ENCODE data around the gene OLIG2.

The OLIG2 gene

DNA sequence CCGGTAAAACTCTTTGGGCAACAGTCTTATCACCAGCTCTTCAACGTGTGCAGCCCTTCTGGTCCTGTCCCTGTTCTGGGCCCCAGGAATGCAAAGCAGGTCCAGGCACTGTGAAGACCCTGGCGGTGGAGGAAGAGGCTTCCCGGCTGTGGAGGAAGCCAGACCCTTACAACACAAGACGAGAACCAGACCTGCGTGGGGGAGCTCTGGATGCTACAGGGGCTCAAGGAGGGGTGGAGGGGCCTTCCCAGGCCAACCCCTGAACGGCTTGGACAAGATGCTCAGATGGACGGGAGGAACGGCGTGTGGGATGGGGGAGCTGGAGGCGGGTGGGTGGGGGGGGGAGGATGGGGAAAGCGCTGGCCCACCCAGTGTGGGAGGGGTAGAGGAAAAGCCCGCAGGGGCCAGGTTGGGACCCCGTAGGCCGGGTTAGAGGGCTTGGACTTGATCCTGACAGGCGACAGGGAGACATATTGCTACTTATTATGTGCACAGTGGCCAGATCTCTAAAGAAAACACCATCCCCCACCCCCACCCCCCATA lies 5.1 kb upstream of the OLIG2 start:
- no peak for DNase-seq

DNA sequence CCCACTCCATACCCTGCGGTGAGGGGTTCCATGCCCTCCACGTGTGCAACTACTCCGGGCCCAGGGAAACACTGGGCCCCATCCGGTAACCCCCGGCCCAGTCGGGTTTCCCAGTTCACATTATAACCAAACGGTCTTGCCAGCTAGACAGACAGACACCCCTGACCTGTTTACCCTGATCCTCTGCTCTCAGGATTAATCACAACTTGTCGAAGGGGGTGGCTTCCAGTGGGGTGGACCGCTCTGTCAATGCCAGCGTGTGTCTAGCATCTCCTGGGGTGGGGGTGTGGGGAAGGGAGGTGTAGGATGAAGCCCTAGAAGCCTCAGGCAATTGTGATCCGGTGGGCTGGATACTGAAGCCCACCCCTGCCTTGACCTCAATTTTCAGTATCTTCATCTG lies 4.6 kb upstream of the OLIG2 start:
- DNase-seq, result no peak

DNA sequence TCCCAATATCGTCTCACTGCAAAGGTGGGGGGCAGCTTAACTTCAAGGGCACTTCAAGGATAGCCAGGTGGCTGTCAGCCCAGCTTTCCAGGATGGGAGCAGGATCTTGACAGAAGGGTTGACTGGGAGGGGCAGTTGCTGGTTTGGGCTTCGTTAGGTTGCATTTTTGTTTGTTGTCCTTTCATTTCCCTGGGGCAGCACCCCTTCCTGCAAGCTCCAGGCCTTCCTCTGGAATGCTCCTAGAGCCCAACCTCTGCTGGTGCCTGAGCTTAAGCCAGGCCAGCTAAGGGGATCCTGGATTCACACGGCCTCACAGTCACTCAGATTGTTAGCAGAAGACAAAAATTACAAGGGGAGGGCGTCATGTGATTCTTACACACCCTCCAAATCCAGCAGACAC lies 4.1 kb upstream of the OLIG2 start:
- DNase-seq, result no peak

DNA sequence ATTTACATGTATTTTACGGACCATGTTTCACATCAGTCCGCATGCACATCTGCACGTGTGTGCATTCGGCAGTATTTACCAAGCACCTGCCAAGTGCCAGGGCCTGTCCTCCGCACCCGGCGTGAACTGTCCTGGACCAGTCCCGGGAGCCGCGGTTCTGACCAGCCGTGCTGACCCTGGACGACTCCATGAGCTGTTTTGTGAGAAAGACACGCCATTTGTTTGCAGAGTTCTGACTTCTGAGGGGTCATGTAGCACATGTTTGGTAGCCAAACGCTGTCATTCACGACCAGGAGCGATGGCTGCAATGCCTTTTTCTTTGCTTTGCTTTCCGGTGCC lies 3.3 kb upstream of the OLIG2 start:
- no peak for DNase-seq

DNA sequence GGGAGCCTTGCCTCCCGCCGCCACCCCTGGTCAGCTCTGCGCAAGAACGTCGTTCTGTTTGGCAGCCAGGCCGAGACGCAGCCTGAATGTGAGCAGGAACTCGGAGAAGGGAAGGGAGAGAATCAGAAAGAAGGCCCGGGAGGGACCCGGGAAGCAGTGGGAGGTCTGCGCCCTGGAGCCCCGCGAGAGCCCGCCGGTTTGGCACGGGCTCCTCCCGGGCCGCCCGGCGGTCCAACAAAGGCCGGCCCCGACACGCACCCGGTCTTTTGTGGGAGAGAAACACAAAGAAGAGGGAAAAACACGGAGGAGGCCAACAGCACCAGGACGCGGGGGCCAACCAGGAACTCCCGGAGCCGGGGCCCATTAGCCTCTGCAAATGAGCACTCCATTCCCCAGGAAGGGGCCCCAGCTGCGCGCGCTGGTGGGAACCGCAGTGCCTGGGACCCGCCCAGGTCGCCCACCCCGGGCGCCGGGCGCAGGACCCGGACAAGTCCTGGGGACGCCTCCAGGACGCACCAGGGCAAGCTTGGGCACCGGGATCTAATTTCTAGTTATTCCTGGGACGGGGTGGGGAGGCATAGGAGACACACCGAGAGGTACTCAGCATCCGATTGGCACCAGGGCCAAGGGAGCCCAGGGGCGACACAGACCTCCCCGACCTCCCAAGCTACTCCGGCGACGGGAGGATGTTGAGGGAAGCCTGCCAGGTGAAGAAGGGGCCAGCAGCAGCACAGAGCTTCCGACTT lies 2.7 kb upstream of the OLIG2 start:
- no peak for DNase-seq

- DNase-seq, result no peak
These were observed 2.0 kb upstream of the OLIG2 start for GRCh38 chr21:33023574-33024200.

GRCh38 chr21:33024201-33025103 lies 1.3 kb upstream of the OLIG2 start:
- DNase-seq, result peak; percentile 43

GRCh38 chr21:33025106-33025488 lies 638 bp upstream of the OLIG2 start:
- no peak for DNase-seq

DNA sequence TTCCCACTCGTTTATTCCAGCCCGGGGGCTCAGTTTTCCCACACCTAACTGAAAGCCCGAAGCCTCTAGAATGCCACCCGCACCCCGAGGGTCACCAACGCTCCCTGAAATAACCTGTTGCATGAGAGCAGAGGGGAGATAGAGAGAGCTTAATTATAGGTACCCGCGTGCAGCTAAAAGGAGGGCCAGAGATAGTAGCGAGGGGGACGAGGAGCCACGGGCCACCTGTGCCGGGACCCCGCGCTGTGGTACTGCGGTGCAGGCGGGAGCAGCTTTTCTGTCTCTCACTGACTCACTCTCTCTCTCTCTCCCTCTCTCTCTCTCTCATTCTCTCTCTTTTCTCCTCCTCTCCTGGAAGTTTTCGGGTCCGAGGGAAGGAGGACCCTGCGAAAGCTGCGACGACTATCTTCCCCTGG lies 716 bp downstream of the OLIG2 start:
- no peak for DNase-seq

DNA sequence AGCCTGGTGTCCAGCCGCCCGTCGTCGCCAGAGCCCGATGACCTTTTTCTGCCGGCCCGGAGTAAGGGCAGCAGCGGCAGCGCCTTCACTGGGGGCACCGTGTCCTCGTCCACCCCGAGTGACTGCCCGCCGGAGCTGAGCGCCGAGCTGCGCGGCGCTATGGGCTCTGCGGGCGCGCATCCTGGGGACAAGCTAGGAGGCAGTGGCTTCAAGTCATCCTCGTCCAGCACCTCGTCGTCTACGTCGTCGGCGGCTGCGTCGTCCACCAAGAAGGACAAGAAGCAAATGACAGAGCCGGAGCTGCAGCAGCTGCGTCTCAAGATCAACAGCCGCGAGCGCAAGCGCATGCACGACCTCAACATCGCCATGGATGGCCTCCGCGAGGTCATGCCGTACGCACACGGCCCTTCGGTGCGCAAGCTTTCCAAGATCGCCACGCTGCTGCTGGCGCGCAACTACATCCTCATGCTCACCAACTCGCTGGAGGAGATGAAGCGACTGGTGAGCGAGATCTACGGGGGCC lies 1.2 kb downstream of the OLIG2 start:
- DNase-seq, result no peak

GRCh38 chr21:33027401-33028286 lies 1.9 kb downstream of the OLIG2 start:
- no peak for DNase-seq

DNA sequence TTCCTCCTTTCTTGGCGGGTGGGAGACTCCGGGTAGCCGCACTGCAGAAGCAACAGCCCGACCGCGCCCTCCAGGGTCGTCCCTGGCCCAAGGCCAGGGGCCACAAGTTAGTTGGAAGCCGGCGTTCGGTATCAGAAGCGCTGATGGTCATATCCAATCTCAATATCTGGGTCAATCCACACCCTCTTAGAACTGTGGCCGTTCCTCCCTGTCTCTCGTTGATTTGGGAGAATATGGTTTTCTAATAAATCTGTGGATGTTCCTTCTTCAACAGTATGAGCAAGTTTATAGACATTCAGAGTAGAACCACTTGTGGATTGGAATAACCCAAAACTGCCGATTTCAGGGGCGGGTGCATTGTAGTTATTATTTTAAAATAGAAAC lies 2.5 kb downstream of the OLIG2 start:
- no peak for DNase-seq

GRCh38 chr21:33028773-33029384 lies 3.1 kb downstream of the OLIG2 start:
- peak; percentile 32 for DNase-seq

DNA sequence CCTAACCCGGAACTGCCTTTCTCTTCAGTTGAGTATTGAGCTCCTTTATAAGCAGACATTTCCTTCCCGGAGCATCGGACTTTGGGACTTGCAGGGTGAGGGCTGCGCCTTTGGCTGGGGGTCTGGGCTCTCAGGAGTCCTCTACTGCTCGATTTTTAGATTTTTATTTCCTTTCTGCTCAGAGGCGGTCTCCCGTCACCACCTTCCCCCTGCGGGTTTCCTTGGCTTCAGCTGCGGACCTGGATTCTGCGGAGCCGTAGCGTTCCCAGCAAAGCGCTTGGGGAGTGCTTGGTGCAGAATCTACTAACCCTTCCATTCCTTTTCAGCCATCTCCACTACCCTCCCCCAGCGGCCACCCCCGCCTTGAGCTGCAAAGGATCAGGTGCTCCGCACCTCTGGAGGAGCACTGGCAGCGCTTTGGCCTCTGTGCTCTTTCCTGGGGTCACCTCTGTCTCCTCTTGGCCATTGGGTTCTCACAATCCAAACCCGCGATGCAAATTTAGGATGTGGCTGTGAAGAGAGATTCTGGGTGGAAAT lies 3.7 kb downstream of the OLIG2 start:
- DNase-seq, result no peak

GRCh38 chr21:33029975-33030461 lies 4.3 kb downstream of the OLIG2 start:
- no peak for DNase-seq

- DNase-seq, result no peak
These were observed 4.9 kb downstream of the OLIG2 start for GRCh38 chr21:33030633-33031032.

DNA sequence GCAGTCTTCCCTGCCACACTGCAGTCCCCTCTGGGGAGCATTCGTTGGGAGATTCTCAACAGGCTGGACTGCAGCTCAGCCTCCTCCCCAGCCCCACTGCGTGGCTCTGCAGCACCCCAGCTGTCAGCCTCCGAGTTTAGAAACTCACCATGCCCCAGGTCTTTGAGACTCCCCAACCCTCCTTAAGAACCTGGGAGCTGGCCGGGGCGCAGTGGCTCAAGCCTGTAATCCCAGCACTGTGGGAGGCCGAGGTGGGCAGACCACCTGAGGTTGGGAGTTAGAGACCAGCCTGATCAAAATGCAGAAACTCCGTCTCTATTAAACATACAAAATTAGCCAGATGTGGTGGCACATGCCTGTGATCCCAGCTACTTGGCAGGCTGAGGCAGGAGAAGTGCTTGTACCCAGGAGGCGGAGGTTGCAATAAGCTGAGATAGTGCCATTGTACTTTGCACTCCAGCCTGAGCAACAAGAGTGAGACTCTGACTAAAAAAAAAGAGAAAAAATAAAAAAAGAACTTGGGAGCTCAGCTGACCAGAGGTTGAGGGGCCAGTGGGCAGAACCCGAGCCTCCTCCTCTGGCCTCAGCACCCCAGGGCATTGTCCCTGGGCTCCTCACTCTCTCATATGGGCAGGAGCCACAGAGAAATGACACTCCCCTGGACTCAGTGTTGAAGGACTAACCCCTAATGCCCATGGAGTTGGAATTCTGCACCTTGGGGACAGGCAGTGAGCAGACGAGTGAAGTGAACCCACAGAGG lies 5.6 kb downstream of the OLIG2 start:
- no peak for DNase-seq

DNA sequence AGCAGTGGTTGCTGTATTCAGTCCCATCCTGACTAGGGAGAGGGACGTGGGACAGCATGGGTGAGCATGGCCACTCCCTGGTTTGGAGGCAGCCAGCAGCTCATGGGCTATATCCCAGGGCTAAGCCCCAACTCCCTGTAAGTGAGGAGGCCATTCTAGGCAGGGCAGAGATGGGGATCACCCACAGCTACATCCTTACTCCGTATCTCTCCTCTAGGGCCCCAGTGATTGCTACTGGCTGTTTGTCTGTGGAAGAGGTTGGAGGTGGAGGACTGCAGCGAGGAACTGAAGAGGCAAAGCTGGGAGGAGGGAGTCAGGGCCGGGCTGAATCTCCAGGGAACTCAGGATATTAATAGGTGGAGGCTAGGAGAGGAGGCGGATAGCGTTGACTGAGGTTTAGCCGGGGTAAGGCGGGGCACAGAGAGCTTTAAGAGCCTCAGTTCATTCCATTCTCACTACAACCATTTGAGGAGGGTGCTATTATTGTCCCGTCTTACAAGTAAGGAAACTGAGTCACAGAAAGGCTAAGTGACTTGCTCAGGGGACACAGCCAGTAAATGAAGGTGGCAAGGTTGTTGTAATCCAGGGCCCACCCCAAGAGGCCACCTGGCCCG lies 6.8 kb downstream of the OLIG2 start:
- no peak for DNase-seq

GRCh38 chr21:33033094-33033951 lies 7.6 kb downstream of the OLIG2 start:
- no peak for DNase-seq
